HL-60 (cell line): ENCODE measurements around the gene EGFLAM.

Experiments
- DNase-seq, 2 experiments: peaks; one replicate each; pipeline ENCODE4 v3.0.0-alpha.2; 2010 to 2020; ENCODE audit warnings: low read depth in 1 of 2, low spot score in 1 of 2
- H3K27ac ChIP-seq: fragments of 250-450 bp; sonication (Bioruptor Pico); replicated peaks from 2 replicates; pipeline ENCODE4 v1.5.1; 2020; ENCODE audit warnings: mild to moderate bottlenecking, moderate library complexity
- H3K27me3 ChIP-seq: fragments of 250-450 bp; sonication (Bioruptor Pico); 2 replicates; pipeline ENCODE4 v1.5.1; 2021; ENCODE audit warnings: mild to moderate bottlenecking, moderate library complexity; ENCODE audit not compliant: insufficient read depth, poor library complexity, severe bottlenecking
- H3K4me3 ChIP-seq: replicated peaks from 2 replicates; pipeline ENCODE4 v1.5.1; 2011; ENCODE audit warnings: mild to moderate bottlenecking, control low read depth, low read length; ENCODE audit not compliant: insufficient read depth
- GABPA ChIP-seq: IDR thresholded peaks from 2 replicates; pipeline ENCODE4 v1.6.1; 2012; ENCODE audit warnings: low read depth
- POLR2AphosphoS5 ChIP-seq: IDR thresholded peaks from 2 replicates; pipeline ENCODE4 v1.6.1; 2012; ENCODE audit warnings: low read depth
- SPI1 ChIP-seq: IDR thresholded peaks from 2 replicates; pipeline ENCODE4 v1.6.1; 2012; ENCODE audit warnings: low read depth, mild to moderate bottlenecking, borderline replicate concordance
- TF ChIP-seq, protein P1 (sequence below): IDR thresholded peaks from one replicate; pipeline ENCODE4 v1.5.1; 2011; ENCODE audit warnings: low read length, control low read depth, inconsistent platforms; ENCODE audit not compliant: insufficient read depth
- TF ChIP-seq, protein P2 (sequence below): IDR thresholded peaks from 2 replicates; pipeline ENCODE4 v1.6.1; 2012; ENCODE audit warnings: low read depth; ENCODE audit not compliant: insufficient replicate concordance

The EGFLAM gene

DNA sequence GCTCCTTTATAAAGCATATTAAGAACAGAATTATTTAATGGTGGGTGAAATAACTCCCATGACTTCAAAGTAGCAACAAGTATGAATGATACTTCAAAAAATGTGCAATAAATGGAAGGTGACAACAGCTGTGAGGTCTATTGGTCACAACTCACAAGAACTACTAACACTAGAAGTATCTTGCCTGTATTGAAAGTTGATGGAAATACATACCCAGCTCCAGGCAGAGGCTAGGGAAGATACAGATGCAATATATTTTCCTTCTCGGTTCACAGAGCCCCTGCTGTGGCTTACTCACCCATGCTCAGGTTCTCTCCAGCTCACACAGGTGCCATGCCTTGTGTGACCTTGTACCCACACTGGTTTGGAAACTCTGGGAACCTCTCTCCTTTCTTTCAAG, 164.3 kb downstream of the EGFLAM start:
- no peaks in the 10 kb centered on the region for H3K27me3 ChIP-seq
- TF ChIP-seq GABPA (no peak), POLR2AphosphoS5 (no peak), SPI1 (no peak)
- TF ChIP-seq, protein P1, sequence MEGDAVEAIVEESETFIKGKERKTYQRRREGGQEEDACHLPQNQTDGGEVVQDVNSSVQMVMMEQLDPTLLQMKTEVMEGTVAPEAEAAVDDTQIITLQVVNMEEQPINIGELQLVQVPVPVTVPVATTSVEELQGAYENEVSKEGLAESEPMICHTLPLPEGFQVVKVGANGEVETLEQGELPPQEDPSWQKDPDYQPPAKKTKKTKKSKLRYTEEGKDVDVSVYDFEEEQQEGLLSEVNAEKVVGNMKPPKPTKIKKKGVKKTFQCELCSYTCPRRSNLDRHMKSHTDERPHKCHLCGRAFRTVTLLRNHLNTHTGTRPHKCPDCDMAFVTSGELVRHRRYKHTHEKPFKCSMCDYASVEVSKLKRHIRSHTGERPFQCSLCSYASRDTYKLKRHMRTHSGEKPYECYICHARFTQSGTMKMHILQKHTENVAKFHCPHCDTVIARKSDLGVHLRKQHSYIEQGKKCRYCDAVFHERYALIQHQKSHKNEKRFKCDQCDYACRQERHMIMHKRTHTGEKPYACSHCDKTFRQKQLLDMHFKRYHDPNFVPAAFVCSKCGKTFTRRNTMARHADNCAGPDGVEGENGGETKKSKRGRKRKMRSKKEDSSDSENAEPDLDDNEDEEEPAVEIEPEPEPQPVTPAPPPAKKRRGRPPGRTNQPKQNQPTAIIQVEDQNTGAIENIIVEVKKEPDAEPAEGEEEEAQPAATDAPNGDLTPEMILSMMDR = no peak
- TF ChIP-seq, protein P2, sequence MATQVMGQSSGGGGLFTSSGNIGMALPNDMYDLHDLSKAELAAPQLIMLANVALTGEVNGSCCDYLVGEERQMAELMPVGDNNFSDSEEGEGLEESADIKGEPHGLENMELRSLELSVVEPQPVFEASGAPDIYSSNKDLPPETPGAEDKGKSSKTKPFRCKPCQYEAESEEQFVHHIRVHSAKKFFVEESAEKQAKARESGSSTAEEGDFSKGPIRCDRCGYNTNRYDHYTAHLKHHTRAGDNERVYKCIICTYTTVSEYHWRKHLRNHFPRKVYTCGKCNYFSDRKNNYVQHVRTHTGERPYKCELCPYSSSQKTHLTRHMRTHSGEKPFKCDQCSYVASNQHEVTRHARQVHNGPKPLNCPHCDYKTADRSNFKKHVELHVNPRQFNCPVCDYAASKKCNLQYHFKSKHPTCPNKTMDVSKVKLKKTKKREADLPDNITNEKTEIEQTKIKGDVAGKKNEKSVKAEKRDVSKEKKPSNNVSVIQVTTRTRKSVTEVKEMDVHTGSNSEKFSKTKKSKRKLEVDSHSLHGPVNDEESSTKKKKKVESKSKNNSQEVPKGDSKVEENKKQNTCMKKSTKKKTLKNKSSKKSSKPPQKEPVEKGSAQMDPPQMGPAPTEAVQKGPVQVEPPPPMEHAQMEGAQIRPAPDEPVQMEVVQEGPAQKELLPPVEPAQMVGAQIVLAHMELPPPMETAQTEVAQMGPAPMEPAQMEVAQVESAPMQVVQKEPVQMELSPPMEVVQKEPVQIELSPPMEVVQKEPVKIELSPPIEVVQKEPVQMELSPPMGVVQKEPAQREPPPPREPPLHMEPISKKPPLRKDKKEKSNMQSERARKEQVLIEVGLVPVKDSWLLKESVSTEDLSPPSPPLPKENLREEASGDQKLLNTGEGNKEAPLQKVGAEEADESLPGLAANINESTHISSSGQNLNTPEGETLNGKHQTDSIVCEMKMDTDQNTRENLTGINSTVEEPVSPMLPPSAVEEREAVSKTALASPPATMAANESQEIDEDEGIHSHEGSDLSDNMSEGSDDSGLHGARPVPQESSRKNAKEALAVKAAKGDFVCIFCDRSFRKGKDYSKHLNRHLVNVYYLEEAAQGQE = no peak
- H3K27ac ChIP-seq = no peak overlapping the region

DNA sequence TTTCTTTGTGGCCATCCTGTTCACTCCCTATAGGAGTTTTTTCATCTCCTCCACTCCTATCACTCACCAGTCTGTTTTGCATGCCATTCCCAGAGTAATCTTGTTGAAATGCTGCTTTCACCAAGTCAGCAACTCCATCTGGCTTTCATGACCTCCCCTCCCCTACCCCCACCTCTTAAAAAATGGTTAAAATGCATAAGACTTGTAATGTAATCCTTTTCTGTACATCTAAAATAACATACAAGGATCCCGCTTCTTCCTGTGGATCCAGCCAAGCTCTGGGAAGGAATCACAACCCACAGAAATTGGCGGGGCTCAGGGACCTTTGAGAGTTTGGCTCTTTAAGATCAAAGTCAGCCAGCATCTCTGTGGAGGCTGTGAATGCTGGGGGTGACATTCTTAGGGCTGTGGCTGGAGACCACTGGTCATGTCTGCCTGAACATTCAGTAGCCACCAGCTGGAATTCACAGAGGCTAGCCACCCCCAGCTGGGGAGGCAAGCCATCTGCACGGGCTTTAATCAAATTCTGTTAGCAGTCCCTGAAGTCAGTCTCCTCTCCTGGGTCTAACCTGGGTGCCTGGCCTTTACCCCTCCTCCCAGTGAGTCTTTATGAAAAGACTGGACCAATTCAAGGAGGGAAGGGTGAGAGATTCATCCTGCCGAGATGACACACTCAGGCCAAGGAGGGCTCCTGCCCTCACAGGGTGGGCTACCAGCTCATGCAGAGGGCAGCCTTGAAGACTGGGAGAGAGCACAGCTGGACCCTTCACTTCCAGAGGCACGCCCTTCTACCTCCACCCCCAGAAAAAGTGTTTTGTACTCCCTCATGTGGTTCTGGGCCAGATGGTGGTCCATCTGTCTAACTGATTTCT, 165.2 kb downstream of the EGFLAM start:
- H3K27me3 ChIP-seq = no peaks in the 10 kb centered on the region
- TF ChIP-seq SPI1 (no peak), GABPA (no peak), POLR2AphosphoS5 (no peak)
- TF ChIP-seq, protein P1 = no peak
- TF ChIP-seq, protein P2 = no peak
- DNase-seq = no peak
- H3K27ac ChIP-seq = no peak overlapping the region
- H3K4me3 ChIP-seq = no peak overlapping the region

More for the DNA sequence above, 164.3 kb downstream of the EGFLAM start:
- DNase-seq = no peak
- no peak overlapping the region for H3K4me3 ChIP-seq

DNA sequence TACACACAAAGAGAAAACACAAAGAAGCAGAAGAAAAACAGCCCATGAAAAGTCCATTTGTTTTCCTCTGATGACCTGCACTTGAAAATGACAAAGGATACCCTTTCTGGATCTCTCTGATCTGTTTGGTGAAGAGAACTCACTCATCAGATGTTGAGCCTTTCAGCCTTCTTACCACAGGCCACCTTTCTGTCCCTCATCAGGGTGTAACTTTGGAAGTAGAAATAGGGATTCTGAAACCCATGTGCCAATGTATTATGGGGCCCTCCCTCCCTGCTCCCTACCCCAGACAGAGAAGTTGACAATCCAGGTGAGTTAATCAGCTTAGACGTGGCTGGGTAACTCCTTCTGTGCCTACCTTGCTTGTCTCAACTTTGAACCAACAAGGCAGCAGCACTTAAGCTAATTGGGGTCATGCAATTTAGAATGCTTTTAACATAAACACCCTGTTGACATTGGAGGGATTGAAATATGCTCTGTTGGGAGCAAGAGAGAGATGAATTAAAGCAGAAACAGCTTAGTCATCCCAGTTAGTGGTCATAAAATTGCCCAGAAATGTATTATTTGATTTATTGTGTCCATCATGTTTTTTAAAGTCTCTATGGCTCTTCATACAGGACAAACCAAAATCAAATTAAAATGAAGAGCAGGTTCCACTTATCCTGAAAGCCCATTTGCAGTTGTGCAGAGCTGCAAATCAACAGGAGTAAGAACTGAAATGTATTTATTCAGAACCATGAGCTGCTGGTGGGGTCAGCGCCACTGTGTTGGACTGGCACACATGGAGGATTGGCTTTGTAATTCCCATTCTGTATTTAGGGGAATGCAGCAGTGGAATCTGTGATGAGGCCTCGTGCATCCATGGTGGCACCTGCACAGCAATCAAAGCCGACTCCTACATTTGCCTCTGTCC, 166.0 kb downstream of the EGFLAM start:
- TF ChIP-seq, protein P1 = no peak
- TF ChIP-seq, protein P2 = no peak
- TF ChIP-seq POLR2AphosphoS5 (no peak), SPI1 (no peak), GABPA (no peak)
- Histone ChIP-seq H3K27me3 (no peaks in the 10 kb centered on the region), H3K4me3 (no peak overlapping the region), H3K27ac (no peak overlapping the region)
- no peak for DNase-seq
